ENCODE data around the gene COL4A5. TPM values are rescaled to one million over a fixed set of nuclear protein-coding genes. Genes with fewer than 3 reads are reported as not detected.

Gene COL4A5
- total and polyA plus RNA-seq, 2 of the 13 experiments (the other 11 are each of a cell fraction or from before 2014, with no cell fraction given): 39.5 to 45.5 TPM

DNA sequence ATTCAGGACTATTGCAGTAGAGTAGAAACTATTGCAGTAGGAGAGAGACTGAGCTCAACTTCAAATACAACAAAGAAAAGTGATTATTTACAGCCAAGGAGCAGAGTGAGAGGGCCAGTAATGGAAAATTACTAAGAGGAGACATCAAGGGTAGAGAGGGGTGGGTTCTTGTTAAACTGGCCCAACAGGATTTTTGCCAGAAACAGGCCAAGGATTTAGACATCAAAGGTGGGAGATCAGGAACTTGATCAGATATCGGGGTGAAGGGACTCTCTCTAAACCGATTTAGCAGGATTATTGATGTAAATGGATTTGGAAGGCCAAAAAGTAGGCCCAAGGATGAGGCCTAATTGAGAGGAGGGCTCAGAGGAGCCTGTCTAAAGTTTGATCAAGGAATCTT, 231.9 kb downstream of the COL4A5 start:
- no peak overlapping the region for H2AFZ ChIP-seq (ENCODE audit: low read length)
- WGBS (ENCODE audit: low lambda C conversion rate): 90% methylated on average over 2 of the region's 2 CpGs
- no peaks in the 10 kb centered on the region for H3K4me1 ChIP-seq (ENCODE audit: insufficient read depth, low read length)
- no peak overlapping the region for H3K4me3 ChIP-seq (replicated peaks in 1 of 3; ENCODE audit: insufficient read depth in 1 of 3, low read depth in 2 of 3, low read length in 3 of 3)
- no TSS peak for BruUV-seq (replicated peaks)
- H3K27me3 ChIP-seq (ENCODE audit: control insufficient read depth in 1 of 2, insufficient read depth in 2 of 2, low read length in 2 of 2): no peaks in the 10 kb centered on the region
- no peaks in the 10 kb centered on the region for H3K36me3 ChIP-seq (replicated peaks in 1 of 2; ENCODE audit: control insufficient read depth in 1 of 2, insufficient read depth in 2 of 2, low read length in 2 of 2)
- DNase-seq (ENCODE audit: low spot score): no peak
- no peaks in the 10 kb centered on the region for H4K20me1 ChIP-seq (ENCODE audit: insufficient read depth, low read length)
- CTCF ChIA-PET (ENCODE audit: low intra/inter-chr PET ratio, low total read pairs): no interaction called here
- no peaks in the 10 kb centered on the region for H3K9me3 ChIP-seq (ENCODE audit: low read length)
- FAIRE-seq: no peak
- TF ChIP-seq, protein P1, sequence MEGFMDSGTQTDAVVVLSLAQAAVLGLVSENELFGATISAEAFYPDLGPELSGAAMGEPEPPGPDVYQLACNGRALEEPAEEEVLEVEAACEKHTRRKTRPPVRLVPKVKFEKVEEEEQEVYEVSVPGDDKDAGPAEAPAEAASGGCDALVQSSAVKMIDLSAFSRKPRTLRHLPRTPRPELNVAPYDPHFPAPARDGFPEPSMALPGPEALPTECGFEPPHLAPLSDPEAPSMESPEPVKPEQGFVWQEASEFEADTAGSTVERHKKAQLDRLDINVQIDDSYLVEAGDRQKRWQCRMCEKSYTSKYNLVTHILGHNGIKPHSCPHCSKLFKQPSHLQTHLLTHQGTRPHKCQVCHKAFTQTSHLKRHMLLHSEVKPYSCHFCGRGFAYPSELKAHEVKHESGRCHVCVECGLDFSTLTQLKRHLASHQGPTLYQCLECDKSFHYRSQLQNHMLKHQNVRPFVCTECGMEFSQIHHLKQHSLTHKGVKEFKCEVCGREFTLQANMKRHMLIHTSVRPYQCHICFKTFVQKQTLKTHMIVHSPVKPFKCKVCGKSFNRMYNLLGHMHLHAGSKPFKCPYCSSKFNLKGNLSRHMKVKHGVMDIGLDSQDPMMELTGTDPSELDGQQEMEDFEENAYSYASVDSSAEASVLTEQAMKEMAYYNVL (CRISPR knock-in tag; IDR thresholded peaks at IDR 0.05; ENCODE audit: borderline replicate concordance): no peak
- TF ChIP-seq ZNF879 (CRISPR knock-in tag; IDR thresholded peaks at IDR 0.05): no peak
- no peak for TF ChIP-seq CBX2 (IDR thresholded peaks at IDR 0.05; ENCODE audit: low read depth, low read length)
- TF ChIP-seq CBX2 (CRISPR knock-in tag; IDR thresholded peaks at IDR 0.05; ENCODE audit: low read depth): no peak
- TF ChIP-seq KLF12 (CRISPR knock-in tag; IDR thresholded peaks at IDR 0.05; ENCODE audit: borderline replicate concordance): no peak
- TF ChIP-seq, protein P2, sequence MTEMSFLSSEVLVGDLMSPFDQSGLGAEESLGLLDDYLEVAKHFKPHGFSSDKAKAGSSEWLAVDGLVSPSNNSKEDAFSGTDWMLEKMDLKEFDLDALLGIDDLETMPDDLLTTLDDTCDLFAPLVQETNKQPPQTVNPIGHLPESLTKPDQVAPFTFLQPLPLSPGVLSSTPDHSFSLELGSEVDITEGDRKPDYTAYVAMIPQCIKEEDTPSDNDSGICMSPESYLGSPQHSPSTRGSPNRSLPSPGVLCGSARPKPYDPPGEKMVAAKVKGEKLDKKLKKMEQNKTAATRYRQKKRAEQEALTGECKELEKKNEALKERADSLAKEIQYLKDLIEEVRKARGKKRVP (CRISPR knock-in tag; IDR thresholded peaks at IDR 0.05): no peak
- TF ChIP-seq, protein P3, sequence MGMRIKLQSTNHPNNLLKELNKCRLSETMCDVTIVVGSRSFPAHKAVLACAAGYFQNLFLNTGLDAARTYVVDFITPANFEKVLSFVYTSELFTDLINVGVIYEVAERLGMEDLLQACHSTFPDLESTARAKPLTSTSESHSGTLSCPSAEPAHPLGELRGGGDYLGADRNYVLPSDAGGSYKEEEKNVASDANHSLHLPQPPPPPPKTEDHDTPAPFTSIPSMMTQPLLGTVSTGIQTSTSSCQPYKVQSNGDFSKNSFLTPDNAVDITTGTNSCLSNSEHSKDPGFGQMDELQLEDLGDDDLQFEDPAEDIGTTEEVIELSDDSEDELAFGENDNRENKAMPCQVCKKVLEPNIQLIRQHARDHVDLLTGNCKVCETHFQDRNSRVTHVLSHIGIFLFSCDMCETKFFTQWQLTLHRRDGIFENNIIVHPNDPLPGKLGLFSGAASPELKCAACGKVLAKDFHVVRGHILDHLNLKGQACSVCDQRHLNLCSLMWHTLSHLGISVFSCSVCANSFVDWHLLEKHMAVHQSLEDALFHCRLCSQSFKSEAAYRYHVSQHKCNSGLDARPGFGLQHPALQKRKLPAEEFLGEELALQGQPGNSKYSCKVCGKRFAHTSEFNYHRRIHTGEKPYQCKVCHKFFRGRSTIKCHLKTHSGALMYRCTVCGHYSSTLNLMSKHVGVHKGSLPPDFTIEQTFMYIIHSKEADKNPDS (CRISPR knock-in tag; IDR thresholded peaks at IDR 0.05): no peak
- TF ChIP-seq KLF11 (CRISPR knock-in tag; IDR thresholded peaks at IDR 0.05): no peak
- TF ChIP-seq, protein P4, sequence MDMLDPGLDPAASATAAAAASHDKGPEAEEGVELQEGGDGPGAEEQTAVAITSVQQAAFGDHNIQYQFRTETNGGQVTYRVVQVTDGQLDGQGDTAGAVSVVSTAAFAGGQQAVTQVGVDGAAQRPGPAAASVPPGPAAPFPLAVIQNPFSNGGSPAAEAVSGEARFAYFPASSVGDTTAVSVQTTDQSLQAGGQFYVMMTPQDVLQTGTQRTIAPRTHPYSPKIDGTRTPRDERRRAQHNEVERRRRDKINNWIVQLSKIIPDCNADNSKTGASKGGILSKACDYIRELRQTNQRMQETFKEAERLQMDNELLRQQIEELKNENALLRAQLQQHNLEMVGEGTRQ (IDR thresholded peaks at IDR 0.05; ENCODE audit: low read depth, low read length): no peak
- TF ChIP-seq, protein P4 (CRISPR knock-in tag; IDR thresholded peaks at IDR 0.05; ENCODE audit: borderline replicate concordance): no peak
- TF ChIP-seq ZNF33B (CRISPR knock-in tag; IDR thresholded peaks at IDR 0.05): no peak
- TF ChIP-seq SP140L (CRISPR knock-in tag; IDR thresholded peaks at IDR 0.05; ENCODE audit: borderline replicate concordance): no peak
- no peak for TF ChIP-seq MXD4 (CRISPR knock-in tag; IDR thresholded peaks at IDR 0.05)
- TF ChIP-seq, protein P5, sequence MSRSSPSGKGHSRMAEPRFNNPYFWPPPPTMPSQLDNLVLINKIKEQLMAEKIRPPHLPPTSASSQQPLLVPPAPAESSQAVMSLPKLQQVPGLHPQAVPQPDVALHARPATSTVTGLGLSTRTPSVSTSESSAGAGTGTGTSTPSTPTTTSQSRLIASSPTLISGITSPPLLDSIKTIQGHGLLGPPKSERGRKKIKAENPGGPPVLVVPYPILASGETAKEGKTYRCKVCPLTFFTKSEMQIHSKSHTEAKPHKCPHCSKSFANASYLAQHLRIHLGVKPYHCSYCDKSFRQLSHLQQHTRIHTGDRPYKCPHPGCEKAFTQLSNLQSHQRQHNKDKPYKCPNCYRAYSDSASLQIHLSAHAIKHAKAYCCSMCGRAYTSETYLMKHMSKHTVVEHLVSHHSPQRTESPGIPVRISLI (CRISPR knock-in tag; IDR thresholded peaks at IDR 0.05; ENCODE audit: borderline replicate concordance): no peak
- no peaks in the 10 kb centered on the region for H3K79me2 ChIP-seq (ENCODE audit: insufficient read depth, low read length)
- no peak for ATAC-seq
- H3K9ac ChIP-seq (ENCODE audit: insufficient read depth, low read depth, low read length): no peak overlapping the region
- POLR2A ChIA-PET: no interaction called here
- H3K27ac ChIP-seq (ENCODE audit: extremely low read length, insufficient read depth, low read length): no peak overlapping the region
- intact Hi-C loops (cut with micrococcal nuclease; ENCODE audit: unreplicated experiment): no loop called here
- in situ Hi-C loops (cut with HindIII; ENCODE audit: extremely low pct_ligation_motif_present, low pct_unique_long_range_greater_than_20kb): no loop called here
- H3K4me2 ChIP-seq (ENCODE audit: low read depth, low read length): no peak overlapping the region

Measured in HepG2 (cell line).